Uterus (tissue), 4 donors: ENCODE measurements around the gene PRSS35. TPM values are rescaled to one million over a fixed set of nuclear protein-coding genes. Genes with fewer than 3 reads are reported as not detected.

Experiments
- DNase-seq, 2 donors: peaks; one replicate each; pipeline ENCODE4 v3.0.0-alpha.2; 2019 to 2020
- H3K27ac ChIP-seq, 2 donors: fragments of 200-600 bp; sonication (generic); 1 replicate in 1 of 2; 2 replicates in 1 of 2; pipeline ENCODE4 v1.5.1; 2016 to 2018
- H3K27me3 ChIP-seq, 2 donors: fragments of 200-600 bp; sonication (generic); one replicate each; pipeline ENCODE4 v1.5.1; 2018 to 2019; ENCODE audit warnings: control low read depth in 1 of 2
- H3K36me3 ChIP-seq, 2 donors: fragments of 200-600 bp; sonication (generic); one replicate each; pipeline ENCODE4 v1.5.1; 2019; ENCODE audit warnings: control low read depth in 1 of 2
- H3K4me1 ChIP-seq, 2 donors: fragments of 200-600 bp; sonication (generic); one replicate each; pipeline ENCODE4 v1.5.1; 2018 to 2019; ENCODE audit warnings: control low read depth in 1 of 2
- H3K4me3 ChIP-seq, 2 donors: fragments of 200-600 bp; sonication (generic); 1 replicate in 1 of 2; 2 replicates in 1 of 2; pipeline ENCODE4 v1.5.1; 2018 to 2019; ENCODE audit warnings: mild to moderate bottlenecking in 1 of 2
- H3K9me3 ChIP-seq, 2 donors: fragments of 200-600 bp; sonication (generic); one replicate each; pipeline ENCODE4 v1.5.1; 2019; ENCODE audit warnings: control low read depth in 1 of 2
- CTCF ChIP-seq, 4 experiments: fragments of 200-600 bp in 2 of 4; fragments of 450-650 bp in 2 of 4; sonication (generic) in 2 of 4; IDR thresholded peaks; one replicate each; pipeline ENCODE4 v1.5.1; 2016 to 2019; ENCODE audit warnings: antibody characterized with exemption in 4 of 4, mild to moderate bottlenecking in 2 of 4, moderate library complexity in 1 of 4
- POLR2A ChIP-seq, 2 donors: fragments of 450-650 bp; IDR thresholded peaks; one replicate each; pipeline ENCODE4 v1.6.1; 2016; ENCODE audit warnings: antibody characterized with exemption in 2 of 2, mild to moderate bottlenecking in 1 of 2, moderate library complexity in 1 of 2
- intact Hi-C: fragments of 100-400 bp; cut with DNase I; formaldehyde crosslinking; loops from one replicate; pipeline ENCODE4 v1.15.1; 2023; ENCODE audit warnings: low total_unique reads
- total RNA-seq, 4 donors: library from RNA; depleted of rRNA in 3 of 4; stranded (reverse); fragments of >200 nt in 3 of 4; gene quantifications; one replicate each; pipeline versions ENCODE4 v1.1.0 to v1.2.4, GENCODE V29; 2014 to 2023
- donor health status: DM: yes; HTN: yes; CAD: no.

The PRSS35 gene
- total RNA-seq, 4 donors from 2014 or later, result 0.26 to 72.0 (median 0.46) TPM

- no peaks in the 10 kb centered on the region for H3K27me3 ChIP-seq
- no peaks in the 10 kb centered on the region for H3K4me1 ChIP-seq
- no peaks in the 10 kb centered on the region for H3K36me3 ChIP-seq
- no peak for TF ChIP-seq POLR2A (IDR thresholded peaks at IDR 0.05)
- TF ChIP-seq CTCF (IDR thresholded peaks at IDR 0.05), result no peak
- H3K9me3 ChIP-seq, result no peaks in the 10 kb centered on the region
- intact Hi-C loops, result no loop called here
- no peak for DNase-seq
- no peak overlapping the region for H3K4me3 ChIP-seq
- no peak overlapping the region for H3K27ac ChIP-seq
These were observed 42.3 kb upstream of the PRSS35 start for GRCh38 chr6:83470001-83470400.

GRCh38 chr6:83470587-83470986, 41.7 kb upstream of the PRSS35 start:
- Histone ChIP-seq H3K4me1 (no peaks in the 10 kb centered on the region), H3K27me3 (no peaks in the 10 kb centered on the region), H3K4me3 (no peak overlapping the region), H3K9me3 (no peaks in the 10 kb centered on the region), H3K27ac (no peak overlapping the region), H3K36me3 (no peaks in the 10 kb centered on the region)
- TF ChIP-seq POLR2A (IDR thresholded peaks at IDR 0.05) (no peak), CTCF (IDR thresholded peaks at IDR 0.05) (no peak)
- DNase-seq, result no peak
- intact Hi-C loops, result no loop called here

- Histone ChIP-seq H3K36me3 (no peaks in the 10 kb centered on the region), H3K4me3 (no peak overlapping the region), H3K27me3 (no peaks in the 10 kb centered on the region), H3K4me1 (no peaks in the 10 kb centered on the region), H3K9me3 (no peaks in the 10 kb centered on the region), H3K27ac (no peak overlapping the region)
- TF ChIP-seq CTCF (IDR thresholded peaks at IDR 0.05) (no peak), POLR2A (IDR thresholded peaks at IDR 0.05) (no peak)
- DNase-seq, result no peak
- intact Hi-C loops, result no loop called here
These were observed 39.6 kb upstream of the PRSS35 start for GRCh38 chr6:83472767-83473166.

GRCh38 chr6:83474309-83474708, 38.0 kb upstream of the PRSS35 start:
- TF ChIP-seq CTCF (IDR thresholded peaks at IDR 0.05) (no peak), POLR2A (IDR thresholded peaks at IDR 0.05) (no peak)
- no peaks in the 10 kb centered on the region for H3K27me3 ChIP-seq
- no peak overlapping the region for H3K27ac ChIP-seq
- no peaks in the 10 kb centered on the region for H3K36me3 ChIP-seq
- DNase-seq, result no peak
- intact Hi-C loops, result no loop called here
- no peaks in the 10 kb centered on the region for H3K9me3 ChIP-seq
- H3K4me3 ChIP-seq, result no peak overlapping the region
- no peaks in the 10 kb centered on the region for H3K4me1 ChIP-seq

GRCh38 chr6:83476971-83477370, 35.4 kb upstream of the PRSS35 start:
- Histone ChIP-seq H3K36me3 (no peaks in the 10 kb centered on the region), H3K4me1 (no peaks in the 10 kb centered on the region), H3K27me3 (no peaks in the 10 kb centered on the region), H3K27ac (no peak overlapping the region), H3K9me3 (no peaks in the 10 kb centered on the region), H3K4me3 (no peak overlapping the region)
- intact Hi-C loops, result no loop called here
- DNase-seq, result no peak
- no peak for TF ChIP-seq CTCF (IDR thresholded peaks at IDR 0.05)
- no peak for TF ChIP-seq POLR2A (IDR thresholded peaks at IDR 0.05)
